A673 (cell line): ENCODE data around the gene NR2F1-AS1.

Experiments
- EZH2 ChIP-seq: fragments of 200-600 bp; sonication (generic); IDR thresholded peaks from 2 replicates; pipeline ENCODE4 v1.6.1; 2017; ENCODE audit warnings: borderline replicate concordance, low read depth, mild to moderate bottlenecking, mixed read lengths, antibody characterized with exemption, low read length; ENCODE audit not compliant: poor library complexity, severe bottlenecking
- TF ChIP-seq, protein P1 (sequence below): fragments of 300-800, 200-600 bp; sonication (generic); conservative IDR thresholded peaks from 2 replicates; pipeline ENCODE4 v1.5.1; 2017; ENCODE audit warnings: low read depth, mild to moderate bottlenecking, antibody characterized with exemption, low read length, moderate library complexity, mixed read lengths

DNA sequence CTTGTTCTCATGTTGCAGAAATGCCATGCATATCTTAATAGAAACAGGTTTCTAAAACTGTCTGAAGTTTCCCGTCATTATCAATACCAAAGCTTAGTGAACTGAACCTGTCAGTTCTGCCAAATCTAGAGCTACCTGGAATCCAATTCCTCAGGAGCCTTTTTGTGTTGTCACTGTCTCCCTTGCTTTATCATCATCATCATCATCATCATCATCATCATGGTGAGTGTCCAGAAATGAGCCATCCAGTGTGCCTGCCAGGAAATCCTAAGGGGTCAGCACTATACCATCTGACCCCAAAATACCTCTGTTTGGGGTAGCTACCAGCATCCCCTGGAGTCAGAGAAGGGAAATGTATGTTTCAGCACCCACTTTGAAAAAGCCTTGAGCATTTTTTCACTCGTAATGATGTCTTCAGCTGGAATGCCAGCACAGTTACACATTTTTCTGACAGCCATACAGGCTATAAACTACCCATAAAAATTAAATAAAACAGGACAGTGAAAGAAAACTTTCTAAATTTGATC, 150.3 kb downstream of the NR2F1-AS1 start:
- TF ChIP-seq, protein P1, sequence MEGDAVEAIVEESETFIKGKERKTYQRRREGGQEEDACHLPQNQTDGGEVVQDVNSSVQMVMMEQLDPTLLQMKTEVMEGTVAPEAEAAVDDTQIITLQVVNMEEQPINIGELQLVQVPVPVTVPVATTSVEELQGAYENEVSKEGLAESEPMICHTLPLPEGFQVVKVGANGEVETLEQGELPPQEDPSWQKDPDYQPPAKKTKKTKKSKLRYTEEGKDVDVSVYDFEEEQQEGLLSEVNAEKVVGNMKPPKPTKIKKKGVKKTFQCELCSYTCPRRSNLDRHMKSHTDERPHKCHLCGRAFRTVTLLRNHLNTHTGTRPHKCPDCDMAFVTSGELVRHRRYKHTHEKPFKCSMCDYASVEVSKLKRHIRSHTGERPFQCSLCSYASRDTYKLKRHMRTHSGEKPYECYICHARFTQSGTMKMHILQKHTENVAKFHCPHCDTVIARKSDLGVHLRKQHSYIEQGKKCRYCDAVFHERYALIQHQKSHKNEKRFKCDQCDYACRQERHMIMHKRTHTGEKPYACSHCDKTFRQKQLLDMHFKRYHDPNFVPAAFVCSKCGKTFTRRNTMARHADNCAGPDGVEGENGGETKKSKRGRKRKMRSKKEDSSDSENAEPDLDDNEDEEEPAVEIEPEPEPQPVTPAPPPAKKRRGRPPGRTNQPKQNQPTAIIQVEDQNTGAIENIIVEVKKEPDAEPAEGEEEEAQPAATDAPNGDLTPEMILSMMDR = no peak
- TF ChIP-seq EZH2 = no peak
